CD8-positive, alpha-beta memory T cell (primary cell): ENCODE results near the gene ZEB2. TPM values are rescaled to one million over a fixed set of nuclear protein-coding genes. Genes with fewer than 3 reads are reported as not detected.

ENCODE experiments used
- CTCF ChIA-PET: fragments of 350-600 bp; sonication (Branson Sonifier 250); formaldehyde crosslinking; loops from one replicate; lab custom pipeline; 2021; ENCODE audit warnings: antibody characterized with exemption; lab: Charles Lee
- POLR2A ChIA-PET: fragments of 350-600 bp; sonication (Branson Sonifier 250); formaldehyde crosslinking; loops from one replicate; lab custom pipeline; 2021; ENCODE audit warnings: antibody characterized with exemption; lab: Charles Lee
- DNase-seq, 5 donors: peaks; one replicate each; pipeline versions ENCODE4 v3.0.0 to v3.0.0-alpha.2; 2020 to 2022; ENCODE audit warnings: mixed read lengths in 1 of 5
- H3K27ac ChIP-seq: one replicate; pipeline ENCODE4 v1.7.0; 2013; ENCODE audit warnings: low read depth, mild to moderate bottlenecking, low read length, moderate library complexity
- H3K27me3 ChIP-seq: 2 replicates; pipeline ENCODE4 v1.7.0; 2013; ENCODE audit warnings: low read length, mild to moderate bottlenecking; ENCODE audit not compliant: insufficient read depth, poor library complexity, severe bottlenecking
- H3K36me3 ChIP-seq: 2 replicates; pipeline ENCODE4 v1.7.0; 2013; ENCODE audit warnings: mild to moderate bottlenecking, low read length, moderate library complexity; ENCODE audit not compliant: insufficient read depth
- H3K4me1 ChIP-seq: 2 replicates; pipeline ENCODE4 v1.7.0; 2013; ENCODE audit warnings: mild to moderate bottlenecking, low read length, moderate library complexity; ENCODE audit not compliant: insufficient read depth
- H3K4me3 ChIP-seq: 2 replicates; pipeline ENCODE4 v1.7.0; 2013; ENCODE audit warnings: mild to moderate bottlenecking, low read length
- H3K9me3 ChIP-seq: 2 replicates; pipeline ENCODE4 v1.7.0; 2013; ENCODE audit warnings: mild to moderate bottlenecking, low read length
- H3K27ac Mint-ChIP-seq, 8 donors: one replicate each; pipeline ENCODE4 v1.8.0; 2020 to 2021; ENCODE audit warnings: mixed read lengths in 8 of 8, mild to moderate bottlenecking in 6 of 8, inconsistent platforms in 3 of 8, moderate library complexity in 3 of 8
- H3K27me3 Mint-ChIP-seq, 2 donors: one replicate each; pipeline ENCODE4 v1.8.0; 2020 to 2021; ENCODE audit warnings: mixed read lengths in 2 of 2, mild to moderate bottlenecking in 1 of 2, moderate library complexity in 1 of 2
- H3K36me3 Mint-ChIP-seq, 3 donors: one replicate each; pipeline ENCODE4 v1.8.0; 2020 to 2021; ENCODE audit warnings: mixed read lengths in 3 of 3, inconsistent platforms in 1 of 3, mild to moderate bottlenecking in 1 of 3
- H3K4me1 Mint-ChIP-seq, 3 donors: one replicate each; pipeline ENCODE4 v1.8.0; 2020 to 2021; ENCODE audit warnings: mixed read lengths in 3 of 3, inconsistent platforms in 1 of 3, mild to moderate bottlenecking in 1 of 3
- H3K4me3 Mint-ChIP-seq, 7 donors: one replicate each; pipeline ENCODE4 v1.8.0; 2020 to 2021; ENCODE audit warnings: mixed read lengths in 7 of 7, mild to moderate bottlenecking in 6 of 7, moderate library complexity in 4 of 7, inconsistent platforms in 2 of 7
- H3K9me3 Mint-ChIP-seq, 5 donors: one replicate each; pipeline ENCODE4 v1.8.0; 2020 to 2022; ENCODE audit warnings: mixed read lengths in 5 of 5, mild to moderate bottlenecking in 3 of 5, moderate library complexity in 2 of 5, inconsistent platforms in 1 of 5
- polyA plus RNA-seq: library from polyadenylated mRNA; unstranded; fragments of 300-500 nt; fragmentation: Illumina TruSeq; gene quantifications from one replicate; pipeline ENCODE4 v1.2.3, GENCODE V29; 2021
- total RNA-seq, 2 experiments: library from RNA; stranded (reverse); gene quantifications; one replicate each; pipeline ENCODE4 v1.2.3, GENCODE V29; 2021

Gene ZEB2
- total and polyA plus RNA-seq, 3 experiments from 2014 or later = 20.6 to 35.8 (median 32.7) TPM

- POLR2A ChIA-PET = no interaction called here
- H3K4me3 ChIP-seq = no peak overlapping the region
Observed at GRCh38 chr2:144379851-144380311, 140.0 kb downstream of the ZEB2 start.

GRCh38 chr2:144378551-144378950 lies 141.4 kb downstream of the ZEB2 start:
- peaks cover 0 to 2% of the 10 kb centered on the region in 2 donors for H3K27me3 Mint-ChIP-seq
- no peak overlapping the region for H3K4me3 Mint-ChIP-seq
- Histone ChIP-seq H3K4me3 (no peak overlapping the region), H3K27me3 (no peaks in the 10 kb centered on the region), H3K9me3 (no peaks in the 10 kb centered on the region), H3K4me1 (peaks cover 14% of the 10 kb centered on the region), H3K27ac (no peak overlapping the region), H3K36me3 (no peaks in the 10 kb centered on the region)
- no peaks in the 10 kb centered on the region for H3K9me3 Mint-ChIP-seq
- POLR2A ChIA-PET = no interaction called here
- no peaks in the 10 kb centered on the region for H3K36me3 Mint-ChIP-seq
- peaks cover 23 to 26% (median 26%) of the 10 kb centered on the region in 3 donors for H3K4me1 Mint-ChIP-seq
- no peak for DNase-seq
- CTCF ChIA-PET = no interaction called here
- H3K27ac Mint-ChIP-seq = no peak overlapping the region

More at GRCh38 chr2:144379851-144380311, 140.0 kb downstream of the ZEB2 start:
- Histone ChIP-seq H3K4me1 (peaks cover 14% of the 10 kb centered on the region), H3K27ac (no peak overlapping the region), H3K9me3 (no peaks in the 10 kb centered on the region), H3K27me3 (no peaks in the 10 kb centered on the region), H3K36me3 (no peaks in the 10 kb centered on the region)
- H3K36me3 Mint-ChIP-seq = no peaks in the 10 kb centered on the region
- H3K9me3 Mint-ChIP-seq = no peaks in the 10 kb centered on the region
- peaks cover 28 to 35% (median 32%) of the 10 kb centered on the region in 3 donors for H3K4me1 Mint-ChIP-seq
- no peaks in the 10 kb centered on the region for H3K27me3 Mint-ChIP-seq
- DNase-seq = no peak
- H3K4me3 Mint-ChIP-seq = no peak overlapping the region
- CTCF ChIA-PET = no interaction called here
- H3K27ac Mint-ChIP-seq = peak overlapping the region in 2 of 8 donors; percentile 19

- Histone ChIP-seq H3K4me3 (no peak overlapping the region), H3K27me3 (no peaks in the 10 kb centered on the region), H3K4me1 (peaks cover 14% of the 10 kb centered on the region), H3K9me3 (no peaks in the 10 kb centered on the region), H3K36me3 (no peaks in the 10 kb centered on the region), H3K27ac (no peak overlapping the region)
- Mint-ChIP-seq H3K4me1 (peaks cover 17 to 20% (median 20%) of the 10 kb centered on the region in 3 donors), H3K27me3 (peaks cover 0 to 2% of the 10 kb centered on the region in 2 donors), H3K27ac (peak overlapping the region in 2 of 8 donors; percentile 12 to 39), H3K36me3 (no peaks in the 10 kb centered on the region), H3K4me3 (no peak overlapping the region), H3K9me3 (no peaks in the 10 kb centered on the region)
- ChIA-PET POLR2A (no interaction called here), CTCF (no interaction called here)
- DNase-seq = no peak
Observed at GRCh38 chr2:144377914-144378313, 142.0 kb downstream of the ZEB2 start.

GRCh38 chr2:144376926-144377325 lies 143.0 kb downstream of the ZEB2 start:
- DNase-seq = no peak
- no peaks in the 10 kb centered on the region for H3K36me3 ChIP-seq
- Mint-ChIP-seq H3K4me3 (no peak overlapping the region), H3K36me3 (peaks cover 0 to 2% (median 0%) of the 10 kb centered on the region in 3 donors), H3K9me3 (no peaks in the 10 kb centered on the region), H3K27me3 (peaks cover 0 to 2% of the 10 kb centered on the region in 2 donors), H3K27ac (peak overlapping the region in 1 of 8 donors; percentile 1), H3K4me1 (peaks cover 7 to 10% (median 10%) of the 10 kb centered on the region in 3 donors)
- ChIA-PET POLR2A (no interaction called here), CTCF (no interaction called here)
- H3K9me3 ChIP-seq = no peaks in the 10 kb centered on the region
- H3K4me3 ChIP-seq = no peak overlapping the region
- no peak overlapping the region for H3K27ac ChIP-seq
- peaks cover 5% of the 10 kb centered on the region for H3K4me1 ChIP-seq
- H3K27me3 ChIP-seq = no peaks in the 10 kb centered on the region

- Histone ChIP-seq H3K9me3 (no peaks in the 10 kb centered on the region), H3K27me3 (no peaks in the 10 kb centered on the region), H3K4me3 (no peak overlapping the region), H3K4me1 (peaks cover under 1% of the 10 kb centered on the region), H3K36me3 (no peaks in the 10 kb centered on the region), H3K27ac (no peak overlapping the region)
- no peak overlapping the region for H3K4me3 Mint-ChIP-seq
- CTCF ChIA-PET = no interaction called here
- peaks cover 0 to 2% of the 10 kb centered on the region in 2 donors for H3K27me3 Mint-ChIP-seq
- POLR2A ChIA-PET = no interaction called here
- peaks cover 3 to 5% (median 5%) of the 10 kb centered on the region in 3 donors for H3K4me1 Mint-ChIP-seq
- no peak overlapping the region for H3K27ac Mint-ChIP-seq
- DNase-seq = no peak
- H3K36me3 Mint-ChIP-seq = peaks cover 0 to 2% (median 0%) of the 10 kb centered on the region in 3 donors
- no peaks in the 10 kb centered on the region for H3K9me3 Mint-ChIP-seq
Observed at GRCh38 chr2:144376460-144376859, 143.5 kb downstream of the ZEB2 start.

GRCh38 chr2:144374163-144374661 lies 145.7 kb downstream of the ZEB2 start:
- H3K4me3 ChIP-seq = no peak overlapping the region
- CTCF ChIA-PET = no interaction called here
- H3K27me3 ChIP-seq = no peaks in the 10 kb centered on the region
- Mint-ChIP-seq H3K36me3 (peaks cover 0 to 2% (median 0%) of the 10 kb centered on the region in 3 donors), H3K4me1 (peaks cover 9 to 14% (median 14%) of the 10 kb centered on the region in 3 donors), H3K9me3 (no peaks in the 10 kb centered on the region), H3K27me3 (peaks cover 0 to 2% of the 10 kb centered on the region in 2 donors), H3K27ac (no peak overlapping the region), H3K4me3 (no peak overlapping the region)
- H3K4me1 ChIP-seq = no peaks in the 10 kb centered on the region
- no peaks in the 10 kb centered on the region for H3K36me3 ChIP-seq
- no peak for DNase-seq
- no peaks in the 10 kb centered on the region for H3K9me3 ChIP-seq
- H3K27ac ChIP-seq = no peak overlapping the region
- POLR2A ChIA-PET = no interaction called here

GRCh38 chr2:144372410-144373080 lies 147.4 kb downstream of the ZEB2 start:
- Histone ChIP-seq H3K27me3 (no peaks in the 10 kb centered on the region), H3K27ac (no peak overlapping the region), H3K36me3 (no peaks in the 10 kb centered on the region), H3K4me3 (no peak overlapping the region), H3K4me1 (no peaks in the 10 kb centered on the region), H3K9me3 (no peaks in the 10 kb centered on the region)
- peaks cover 0 to 2% of the 10 kb centered on the region in 2 donors for H3K27me3 Mint-ChIP-seq
- H3K27ac Mint-ChIP-seq = peak overlapping the region in 1 of 8 donors; percentile 12
- peaks cover 9 to 14% (median 14%) of the 10 kb centered on the region in 3 donors for H3K4me1 Mint-ChIP-seq
- POLR2A ChIA-PET = no interaction called here
- no peaks in the 10 kb centered on the region for H3K9me3 Mint-ChIP-seq
- CTCF ChIA-PET = no interaction called here
- no peak overlapping the region for H3K4me3 Mint-ChIP-seq
- peaks cover 0 to 2% (median 0%) of the 10 kb centered on the region in 3 donors for H3K36me3 Mint-ChIP-seq
- no peak for DNase-seq

GRCh38 chr2:144370937-144371584 lies 148.9 kb downstream of the ZEB2 start:
- H3K4me1 Mint-ChIP-seq = peaks cover 9 to 14% (median 14%) of the 10 kb centered on the region in 3 donors
- CTCF ChIA-PET = interaction anchor here (1.6 kb wide), 1 partner anchor 209 kb away, joined by 3 read pairs; no protein-coding TSS in a partner anchor
- Histone ChIP-seq H3K4me3 (no peak overlapping the region), H3K36me3 (no peaks in the 10 kb centered on the region), H3K27me3 (no peaks in the 10 kb centered on the region), H3K27ac (peak overlapping the region; percentile 27), H3K9me3 (no peaks in the 10 kb centered on the region), H3K4me1 (no peaks in the 10 kb centered on the region)
- H3K9me3 Mint-ChIP-seq = no peaks in the 10 kb centered on the region
- H3K36me3 Mint-ChIP-seq = peaks cover 0 to 2% (median 0%) of the 10 kb centered on the region in 3 donors
- H3K27ac Mint-ChIP-seq = no peak overlapping the region
- peaks cover 0 to 2% of the 10 kb centered on the region in 2 donors for H3K27me3 Mint-ChIP-seq
- no peak overlapping the region for H3K4me3 Mint-ChIP-seq
- DNase-seq = no peak
- POLR2A ChIA-PET = interaction anchor here (1.2 kb wide), 1 partner anchor 139 kb away, joined by 3 read pairs; no protein-coding TSS in a partner anchor
